Neuron (in vitro differentiated cells): ENCODE results near the gene SELENOH.
"Not testable (repeated sequence)": the region's sequence is repeated elsewhere in the genome, so short reads cannot be mapped to it uniquely, and the experiment has no call there.

Experiments
- H2AFZ ChIP-seq: one replicate; pipeline ENCODE4 v1.6.1; 2013; ENCODE audit warnings: low read depth, mild to moderate bottlenecking, inconsistent platforms, low read length, moderate library complexity
- H3K27me3 ChIP-seq: one replicate; pipeline ENCODE4 v1.6.1; 2013; ENCODE audit warnings: low read length; ENCODE audit not compliant: insufficient read depth
- H3K36me3 ChIP-seq: one replicate; pipeline ENCODE4 v1.6.1; 2013; ENCODE audit warnings: low read length; ENCODE audit not compliant: insufficient read depth
- H3K4me1 ChIP-seq: one replicate; pipeline ENCODE4 v1.6.1; 2013; ENCODE audit warnings: low read length; ENCODE audit not compliant: insufficient read depth
- H3K4me3 ChIP-seq: 2 replicates; pipeline ENCODE4 v1.5.1; 2013; ENCODE audit warnings: mild to moderate bottlenecking, low read length, moderate library complexity
- H3K9me3 ChIP-seq: one replicate; pipeline ENCODE4 v1.6.1; 2013; ENCODE audit warnings: low read length

The SELENOH gene

GRCh38 chr11:57716726-57717125 lies 24.6 kb upstream of the SELENOH start:
- peaks cover 13% of the 10 kb centered on the region for H3K4me1 ChIP-seq
- H3K9me3 ChIP-seq, H2AFZ ChIP-seq, H3K27me3 ChIP-seq, H3K4me3 ChIP-seq: not testable (repeated sequence)
- peaks cover 20% of the 10 kb centered on the region for H3K36me3 ChIP-seq

- no peaks in the 10 kb centered on the region for H3K4me1 ChIP-seq
- H3K27me3 ChIP-seq, result no peaks in the 10 kb centered on the region
- no peak overlapping the region for H2AFZ ChIP-seq
- H3K9me3 ChIP-seq, result no peaks in the 10 kb centered on the region
- H3K36me3 ChIP-seq, result peaks cover 14% of the 10 kb centered on the region
- H3K4me3 ChIP-seq, result no peak overlapping the region
Measured at GRCh38 chr11:57727185-57727584, 14.1 kb upstream of the SELENOH start.

- Histone ChIP-seq H3K9me3 (no peaks in the 10 kb centered on the region), H3K36me3 (peaks cover 9% of the 10 kb centered on the region), H3K27me3 (no peaks in the 10 kb centered on the region)
Measured at GRCh38 chr11:57728829-57729228, 12.5 kb upstream of the SELENOH start.

GRCh38 chr11:57729479-57729878 lies 11.8 kb upstream of the SELENOH start:
- peaks cover 7% of the 10 kb centered on the region for H3K36me3 ChIP-seq
- H3K4me1 ChIP-seq, result no peaks in the 10 kb centered on the region

More at GRCh38 chr11:57728829-57729228, 12.5 kb upstream of the SELENOH start:
- Histone ChIP-seq H3K4me1 (no peaks in the 10 kb centered on the region), H3K4me3 (no peak overlapping the region), H2AFZ (no peak overlapping the region)

GRCh38 chr11:57732661-57733060 lies 8.6 kb upstream of the SELENOH start:
- no peaks in the 10 kb centered on the region for H3K9me3 ChIP-seq
- no peaks in the 10 kb centered on the region for H3K4me1 ChIP-seq
- H3K27me3 ChIP-seq, result no peaks in the 10 kb centered on the region
- H2AFZ ChIP-seq, result no peak overlapping the region
- H3K36me3 ChIP-seq, result peaks cover 6% of the 10 kb centered on the region
- H3K4me3 ChIP-seq, result no peak overlapping the region

More at GRCh38 chr11:57729479-57729878, 11.8 kb upstream of the SELENOH start:
- no peaks in the 10 kb centered on the region for H3K9me3 ChIP-seq
- no peak overlapping the region for H2AFZ ChIP-seq
- no peaks in the 10 kb centered on the region for H3K27me3 ChIP-seq
- H3K4me3 ChIP-seq, result no peak overlapping the region

- Histone ChIP-seq H3K4me1 (peaks cover 2% of the 10 kb centered on the region), H3K4me3 (no peak overlapping the region), H3K9me3 (no peaks in the 10 kb centered on the region), H3K27me3 (no peaks in the 10 kb centered on the region), H2AFZ (no peak overlapping the region), H3K36me3 (peaks cover 22% of the 10 kb centered on the region)
Measured at GRCh38 chr11:57735619-57736298, 5.5 kb upstream of the SELENOH start.

GRCh38 chr11:57742087-57742452 lies 779 bp downstream of the SELENOH start:
- H3K4me1 ChIP-seq, result peaks cover 13% of the 10 kb centered on the region
- H3K36me3 ChIP-seq, result peaks cover 57% of the 10 kb centered on the region
- H3K27me3 ChIP-seq, result no peaks in the 10 kb centered on the region
- peak overlapping the region; percentile 29 for H2AFZ ChIP-seq
- no peaks in the 10 kb centered on the region for H3K9me3 ChIP-seq
- H3K4me3 ChIP-seq, result peak overlapping the region; percentile 87

GRCh38 chr11:57744357-57744756 lies 3.1 kb downstream of the SELENOH start:
- Histone ChIP-seq H3K9me3 (no peaks in the 10 kb centered on the region), H2AFZ (no peak overlapping the region), H3K36me3 (peaks cover 38% of the 10 kb centered on the region), H3K4me3 (no peak overlapping the region), H3K4me1 (peaks cover 13% of the 10 kb centered on the region), H3K27me3 (no peaks in the 10 kb centered on the region)

GRCh38 chr11:57745206-57745605 lies 3.9 kb downstream of the SELENOH start:
- Histone ChIP-seq H2AFZ (no peak overlapping the region), H3K36me3 (peaks cover 36% of the 10 kb centered on the region), H3K27me3 (no peaks in the 10 kb centered on the region), H3K4me1 (peaks cover 13% of the 10 kb centered on the region), H3K9me3 (no peaks in the 10 kb centered on the region), H3K4me3 (no peak overlapping the region)

GRCh38 chr11:57746920-57747319 lies 5.6 kb downstream of the SELENOH start:
- no peak overlapping the region for H3K4me3 ChIP-seq
- H3K36me3 ChIP-seq, result peaks cover 36% of the 10 kb centered on the region
- no peaks in the 10 kb centered on the region for H3K27me3 ChIP-seq
- no peaks in the 10 kb centered on the region for H3K9me3 ChIP-seq
- H2AFZ ChIP-seq, result no peak overlapping the region
- peaks cover 9% of the 10 kb centered on the region for H3K4me1 ChIP-seq

GRCh38 chr11:57751176-57751575 lies 9.9 kb downstream of the SELENOH start:
- H3K4me1 ChIP-seq, result no peaks in the 10 kb centered on the region
- H3K4me3 ChIP-seq, result no peak overlapping the region
- H3K27me3 ChIP-seq, result no peaks in the 10 kb centered on the region
- peaks cover 4% of the 10 kb centered on the region for H3K9me3 ChIP-seq
- H2AFZ ChIP-seq, result no peak overlapping the region
- peaks cover 4% of the 10 kb centered on the region for H3K36me3 ChIP-seq

GRCh38 chr11:57751676-57752253 lies 10.5 kb downstream of the SELENOH start, which contains the start of gene BTBD18:
Gene BTBD18 (minus strand): TSS chr11:57751819. CDS start chr11:57751188, 631 bp downstream.
- peaks cover 4% of the 10 kb centered on the region for H3K9me3 ChIP-seq
- peaks cover 4% of the 10 kb centered on the region for H3K36me3 ChIP-seq
- H2AFZ ChIP-seq, result no peak within 1 kb of the TSS
- H3K4me1 ChIP-seq, result no peaks in the 10 kb centered on the region
- no peaks in the 10 kb centered on the region for H3K27me3 ChIP-seq
- no peak within 1 kb of the TSS for H3K4me3 ChIP-seq

- Histone ChIP-seq H3K27me3 (no peaks in the 10 kb centered on the region), H3K9me3 (peaks cover 4% of the 10 kb centered on the region), H3K36me3 (no peaks in the 10 kb centered on the region), H2AFZ (no peak overlapping the region), H3K4me1 (no peaks in the 10 kb centered on the region), H3K4me3 (no peak overlapping the region)
Measured at GRCh38 chr11:57752954-57753353, 11.7 kb downstream of the SELENOH start.
